Muscle of arm (tissue), 14 donors: ENCODE results near the gene MYL11. TPM values are rescaled to one million over a fixed set of nuclear protein-coding genes. Genes with fewer than 3 reads are reported as not detected.
"Not testable (repeated sequence)": the region's sequence is repeated elsewhere in the genome, so short reads cannot be mapped to it uniquely, and the experiment has no call there.

Experiments
- DNase-seq: peaks from one replicate; pipeline ENCODE4 v3.0.0-alpha.2; 2013
- long read RNA-seq, 11 donors: transcript quantifications; one replicate each; lab custom pipeline, GENCODE V29; 2026
- polyA plus RNA-seq, 12 donors: library from polyadenylated mRNA; unstranded; fragments of 120-200 nt; gene quantifications; one replicate each; pipeline ENCODE4 v1.2.1, GENCODE V29; 2013; ENCODE audit not compliant: insufficient read length in 12 of 12

Gene MYL11, protein sequence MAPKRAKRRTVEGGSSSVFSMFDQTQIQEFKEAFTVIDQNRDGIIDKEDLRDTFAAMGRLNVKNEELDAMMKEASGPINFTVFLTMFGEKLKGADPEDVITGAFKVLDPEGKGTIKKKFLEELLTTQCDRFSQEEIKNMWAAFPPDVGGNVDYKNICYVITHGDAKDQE
- 1,000 to 10,000 TPM; 2,830 to 9,967 (median 7,161) TPM for polyA plus RNA-seq
- long read RNA-seq, donor 1, partial matches to known transcripts = 0 of 1 reads
- long read RNA-seq, donor 1, other reads (novel, unspliced or antisense) = 0 of 1 reads
- long read RNA-seq, donor 2, transcript MYLPF-203 (2 exons, 336 nt) = minor isoform, 105 of 12,572 reads
- long read RNA-seq, donor 2, transcript MYLPF-204 (5 exons, 604 nt) = minor isoform, 5 of 12,572 reads
- long read RNA-seq, donor 2, transcript MYLPF-201 (7 exons, 682 nt) = major isoform, 10,353 of 12,572 reads
- long read RNA-seq, donor 2, partial matches to known transcripts = 1,452 of 12,572 reads
- long read RNA-seq, donor 2, other reads (novel, unspliced or antisense) = 657 of 12,572 reads
- long read RNA-seq, donor 3, transcript MYLPF-203 (2 exons, 336 nt) = minor isoform, 85 of 5,977 reads
- long read RNA-seq, donor 3, transcript MYLPF-201 (7 exons, 682 nt) = major isoform, 4,879 of 5,977 reads
- long read RNA-seq, donor 3, partial matches to known transcripts = 710 of 5,977 reads
- long read RNA-seq, donor 3, other reads (novel, unspliced or antisense) = 300 of 5,977 reads
- long read RNA-seq, donor 4, transcript MYLPF-203 (2 exons, 336 nt) = minor isoform, 73 of 4,484 reads
- long read RNA-seq, donor 4, transcript MYLPF-201 (7 exons, 682 nt) = major isoform, 3,631 of 4,484 reads
- long read RNA-seq, donor 4, partial matches to known transcripts = 541 of 4,484 reads
- long read RNA-seq, donor 4, other reads (novel, unspliced or antisense) = 238 of 4,484 reads
- long read RNA-seq, donor 5, transcript MYLPF-203 (2 exons, 336 nt) = minor isoform, 72 of 16,820 reads
- long read RNA-seq, donor 5, transcript MYLPF-201 (7 exons, 682 nt) = major isoform, 14,261 of 16,820 reads
- long read RNA-seq, donor 5, partial matches to known transcripts = 1,718 of 16,820 reads
- long read RNA-seq, donor 5, other reads (novel, unspliced or antisense) = 766 of 16,820 reads
- long read RNA-seq, donor 6, transcript MYLPF-201 (7 exons, 682 nt) = major isoform, 3,870 of 4,847 reads
- long read RNA-seq, donor 6, transcript MYLPF-203 (2 exons, 336 nt) = minor isoform, 83 of 4,847 reads
- long read RNA-seq, donor 6, partial matches to known transcripts = 637 of 4,847 reads
- long read RNA-seq, donor 6, other reads (novel, unspliced or antisense) = 257 of 4,847 reads
- long read RNA-seq, donor 7, transcript MYLPF-203 (2 exons, 336 nt) = minor isoform, 60 of 5,202 reads
- long read RNA-seq, donor 7, transcript MYLPF-201 (7 exons, 682 nt) = major isoform, 4,384 of 5,202 reads
- long read RNA-seq, donor 7, partial matches to known transcripts = 489 of 5,202 reads
- long read RNA-seq, donor 7, other reads (novel, unspliced or antisense) = 266 of 5,202 reads
- long read RNA-seq, donor 8, transcript MYLPF-201 (7 exons, 682 nt) = major isoform, 11,790 of 14,039 reads
- long read RNA-seq, donor 8, transcript MYLPF-203 (2 exons, 336 nt) = minor isoform, 80 of 14,039 reads
- long read RNA-seq, donor 8, partial matches to known transcripts = 1,518 of 14,039 reads
- long read RNA-seq, donor 8, other reads (novel, unspliced or antisense) = 649 of 14,039 reads
- long read RNA-seq, donor 9, transcript MYLPF-201 (7 exons, 682 nt) = major isoform, 3,423 of 4,292 reads
- long read RNA-seq, donor 9, transcript MYLPF-203 (2 exons, 336 nt) = minor isoform, 48 of 4,292 reads
- long read RNA-seq, donor 9, partial matches to known transcripts = 649 of 4,292 reads
- long read RNA-seq, donor 9, other reads (novel, unspliced or antisense) = 172 of 4,292 reads
- long read RNA-seq, donor 10, transcript MYLPF-201 (7 exons, 682 nt) = major isoform, 11,118 of 12,898 reads
- long read RNA-seq, donor 10, transcript MYLPF-203 (2 exons, 336 nt) = minor isoform, 68 of 12,898 reads
- long read RNA-seq, donor 10, partial matches to known transcripts = 1,446 of 12,898 reads
- long read RNA-seq, donor 10, other reads (novel, unspliced or antisense) = 262 of 12,898 reads
- long read RNA-seq, donor 11, transcript MYLPF-203 (2 exons, 336 nt) = minor isoform, 72 of 8,086 reads
- long read RNA-seq, donor 11, transcript MYLPF-201 (7 exons, 682 nt) = major isoform, 6,785 of 8,086 reads
- long read RNA-seq, donor 11, partial matches to known transcripts = 862 of 8,086 reads
- long read RNA-seq, donor 11, other reads (novel, unspliced or antisense) = 366 of 8,086 reads

DNA sequence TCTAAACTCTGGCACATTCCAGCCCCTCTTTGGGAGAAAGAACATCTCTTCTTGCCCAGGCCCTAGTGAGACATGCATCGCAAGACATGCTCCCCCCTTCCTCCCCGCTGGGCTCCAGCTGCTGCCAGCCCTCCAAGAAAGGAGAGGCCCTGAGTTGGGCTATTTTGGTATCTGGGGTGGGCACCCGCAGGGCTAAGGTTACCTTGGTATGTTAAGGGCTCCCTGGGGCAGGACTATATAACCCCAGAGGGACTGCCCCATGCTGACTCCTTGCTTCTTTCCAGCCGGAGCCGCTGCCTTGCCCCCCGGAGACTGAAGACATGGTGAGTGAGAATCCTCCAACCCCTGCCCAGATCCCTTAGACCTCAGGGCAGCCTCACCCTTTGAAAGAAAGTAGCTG, at the start of gene MYL11:
TSS of gene MYL11 (plus strand) at position 265 of the 400 bp plus-strand sequence. CDS start at position 321, 56 bp downstream.
- DNase-seq = no peak

DNA sequence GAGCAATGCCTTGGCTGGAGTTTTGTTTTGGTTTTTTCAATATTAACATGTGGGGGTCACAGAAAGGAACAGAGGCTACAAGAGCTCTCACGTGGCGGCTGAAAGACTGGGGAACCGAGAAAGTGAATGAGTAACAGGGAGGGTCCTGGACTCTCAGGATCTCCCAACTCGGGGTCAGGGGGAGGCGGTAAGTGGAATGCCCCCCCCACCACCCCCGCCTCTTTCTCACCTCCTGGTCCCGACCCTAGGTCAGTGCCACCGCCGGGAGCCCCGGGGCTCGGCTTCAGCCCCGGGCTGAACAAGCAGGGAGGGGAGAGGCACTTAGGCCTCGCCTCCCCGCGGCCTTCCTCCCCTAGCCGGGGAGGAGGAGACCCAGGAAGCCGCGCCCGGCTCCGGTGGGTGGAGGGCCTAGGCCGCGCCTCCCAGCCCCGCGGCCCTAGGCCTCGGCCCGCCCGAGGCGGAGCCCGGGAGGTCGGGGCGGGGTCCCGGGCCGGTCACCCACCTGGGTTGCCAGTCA, 40.1 kb upstream of the MYL11 start:
- DNase-seq = peak; percentile 74

DNA sequence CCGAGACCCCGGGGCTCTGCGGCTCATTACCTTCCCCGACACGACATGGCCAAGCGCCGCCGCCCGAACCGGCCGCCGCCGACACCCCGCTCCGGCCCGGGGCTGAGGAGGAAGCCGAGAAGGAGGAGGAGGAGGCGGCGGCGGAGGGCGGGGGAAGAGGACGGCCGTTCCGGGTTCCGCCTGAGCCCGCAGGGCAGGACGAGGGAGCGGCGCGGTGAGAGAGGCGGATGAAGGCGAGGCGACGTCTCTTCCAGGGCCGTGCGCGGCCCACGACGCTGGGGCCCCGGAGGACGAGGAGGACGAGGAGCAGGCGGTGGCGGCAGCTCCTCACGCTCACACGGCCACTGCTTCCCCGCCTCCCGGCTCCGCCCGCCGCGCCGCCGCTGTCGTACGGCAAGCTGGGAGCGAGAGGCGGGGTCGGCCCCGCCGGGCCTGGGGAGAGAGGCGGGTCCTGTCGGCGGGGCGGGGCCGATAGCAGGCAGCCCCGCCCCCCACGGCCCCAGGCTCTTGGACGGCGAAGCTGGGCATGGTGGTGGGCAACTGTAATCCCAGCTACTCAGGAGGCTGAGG, 39.5 kb upstream of the MYL11 start:
- peak; percentile 69 for DNase-seq

DNA sequence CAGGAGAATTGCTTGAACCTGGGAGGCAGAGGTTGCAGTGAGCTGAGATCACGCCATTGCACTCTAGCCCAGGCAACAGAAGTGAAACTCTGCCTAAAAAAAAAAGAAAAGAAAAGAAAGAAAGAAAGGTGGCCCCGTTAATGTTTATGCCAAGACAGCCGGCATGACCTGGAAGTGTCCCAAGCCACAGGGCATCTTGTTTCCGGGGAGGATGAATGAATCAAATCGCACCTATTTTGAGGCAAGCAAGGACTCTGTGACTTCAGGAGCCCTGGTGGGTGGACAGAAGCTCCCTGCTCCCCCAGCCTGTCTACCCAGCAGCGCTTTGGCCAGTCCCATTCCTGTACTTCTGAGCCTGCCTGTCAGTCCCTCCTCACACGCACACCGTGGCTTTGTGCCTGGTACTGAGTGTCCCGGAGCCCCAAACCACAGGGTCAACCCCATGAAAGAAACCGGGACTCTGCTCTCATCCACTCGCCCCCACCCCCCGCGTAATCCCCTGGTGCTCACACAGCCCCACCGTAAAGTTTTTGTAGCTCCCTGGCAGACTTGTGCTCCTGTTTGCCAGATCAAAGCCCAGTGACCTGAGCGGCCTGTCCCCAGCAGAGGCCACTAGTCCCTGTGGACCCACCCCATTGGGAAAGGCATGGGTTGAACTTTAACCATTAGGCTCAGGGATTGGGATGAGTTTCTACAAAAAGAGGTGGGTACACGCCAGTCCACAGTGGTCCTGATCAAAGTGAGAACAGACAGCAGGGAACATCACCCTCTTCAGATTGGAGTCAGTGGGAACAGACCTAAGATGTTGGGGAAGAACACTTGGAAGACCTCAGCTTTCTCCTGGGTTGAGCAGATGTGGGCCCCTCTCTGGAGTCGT, 38.8 kb upstream of the MYL11 start:
- DNase-seq = no peak

DNA sequence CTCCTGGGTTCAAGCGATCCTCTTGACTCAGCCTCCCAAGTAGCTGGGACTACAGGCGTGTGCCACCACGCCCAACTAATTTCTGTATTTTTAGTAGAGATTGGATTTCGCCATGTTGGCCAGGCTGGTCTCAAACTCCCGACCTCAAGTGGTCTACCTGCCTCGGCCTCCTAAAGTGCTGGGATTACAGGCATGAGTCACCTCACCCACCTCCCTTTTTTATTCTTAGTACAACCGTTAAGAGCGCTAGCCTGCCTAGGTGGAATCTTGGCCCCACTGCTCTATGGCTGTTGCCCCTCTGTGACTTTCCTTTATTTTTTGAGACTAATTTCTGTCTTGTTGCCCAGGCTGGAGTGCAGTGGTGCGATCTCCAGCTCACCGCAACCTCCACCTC, 36.6 kb upstream of the MYL11 start:
- DNase-seq = not testable (repeated sequence)

DNA sequence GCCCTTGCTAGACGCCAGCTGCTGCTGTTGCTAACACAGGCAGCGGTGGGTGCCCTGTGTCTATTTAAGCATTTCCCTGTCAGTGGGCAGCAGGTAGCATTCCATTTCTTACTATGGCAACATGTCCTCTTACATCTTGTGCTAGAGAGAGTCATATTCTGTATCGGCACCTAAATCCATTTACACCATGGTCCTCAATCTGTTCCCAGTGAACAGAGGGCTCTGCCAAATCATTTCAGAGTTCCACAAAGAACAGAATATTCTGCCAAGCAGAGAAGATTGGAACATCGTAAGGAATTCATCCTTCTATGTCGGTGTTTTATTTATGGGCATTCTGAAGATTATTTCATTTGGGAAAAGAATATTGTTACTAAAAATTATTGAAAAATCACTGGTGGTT, 35.9 kb upstream of the MYL11 start:
- DNase-seq = not testable (repeated sequence)

DNA sequence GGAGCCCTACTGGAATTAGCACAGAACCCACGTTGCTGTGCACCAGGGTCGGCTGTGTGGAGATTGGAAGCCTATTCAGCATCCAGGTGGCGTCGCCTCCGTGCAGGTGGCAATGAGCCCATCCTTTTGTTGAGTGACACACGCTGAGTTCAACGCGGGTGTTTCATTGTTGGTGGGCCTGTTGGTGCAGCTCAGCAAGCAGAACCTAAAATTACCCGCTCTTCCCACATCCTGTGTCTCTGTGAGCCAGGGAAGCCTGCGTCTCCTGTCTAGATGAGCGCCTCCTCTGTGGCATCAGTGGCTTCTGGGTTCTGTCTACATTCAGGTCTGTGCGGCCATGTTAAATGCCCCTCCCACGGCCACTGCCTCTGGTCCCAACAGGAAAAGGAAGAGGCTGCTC, 34.0 kb upstream of the MYL11 start:
- no peak for DNase-seq

DNA sequence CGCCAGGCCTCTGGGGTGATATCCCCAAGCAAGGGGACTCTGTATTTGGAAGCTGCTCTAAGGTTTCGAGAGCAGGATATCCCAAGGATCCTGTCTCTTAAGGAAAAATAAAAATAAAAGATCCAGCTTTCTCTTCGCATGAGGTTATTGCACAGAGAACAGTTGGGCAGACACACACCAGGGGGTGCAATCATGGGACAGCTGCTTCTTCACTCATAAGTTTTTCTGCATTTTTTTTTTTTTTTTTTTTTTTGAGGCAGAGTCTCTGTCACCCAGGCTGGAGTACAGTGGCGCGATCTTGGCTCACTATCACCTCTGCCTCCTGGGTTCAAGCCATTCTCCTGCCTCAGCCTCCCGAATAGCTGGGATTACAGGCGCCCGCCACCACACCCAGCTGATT, 32.6 kb upstream of the MYL11 start:
- DNase-seq = not testable (repeated sequence)

DNA sequence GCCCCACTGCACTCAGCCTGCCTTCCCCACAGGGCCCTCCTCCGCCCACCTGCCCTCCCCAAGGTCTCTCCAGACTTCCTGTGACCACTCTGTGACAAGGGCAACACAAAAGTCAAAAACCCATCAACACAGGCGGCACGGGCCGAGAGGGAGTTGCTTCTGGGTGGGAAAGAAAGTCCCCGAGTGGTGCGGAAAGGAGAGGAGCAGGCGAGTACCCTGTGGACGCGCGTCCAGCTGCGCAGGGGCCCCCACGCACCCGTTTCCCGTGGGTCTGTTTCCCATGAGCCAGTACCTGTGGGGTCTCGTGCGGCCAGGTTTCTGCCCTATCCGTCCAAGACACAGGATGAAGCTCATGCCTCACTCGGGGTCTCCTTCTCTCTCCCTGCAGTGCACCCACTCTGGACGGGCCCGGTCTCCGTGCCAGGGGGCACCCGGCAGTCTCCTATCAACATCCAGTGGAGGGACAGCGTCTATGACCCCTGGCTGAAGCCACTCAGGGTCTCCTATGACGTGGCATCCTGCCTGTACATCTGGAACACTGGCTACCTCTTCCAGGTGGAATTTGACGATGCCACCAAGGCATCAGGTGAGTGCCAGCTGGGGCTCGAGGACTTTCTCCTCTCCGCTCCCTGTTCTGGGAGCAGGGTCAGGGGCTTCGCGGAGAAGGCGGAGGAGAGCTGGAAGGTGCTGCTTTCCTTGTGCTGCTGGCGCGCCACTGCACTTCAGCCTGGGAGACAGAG, 31.7 kb upstream of the MYL11 start:
- DNase-seq = no peak

DNA sequence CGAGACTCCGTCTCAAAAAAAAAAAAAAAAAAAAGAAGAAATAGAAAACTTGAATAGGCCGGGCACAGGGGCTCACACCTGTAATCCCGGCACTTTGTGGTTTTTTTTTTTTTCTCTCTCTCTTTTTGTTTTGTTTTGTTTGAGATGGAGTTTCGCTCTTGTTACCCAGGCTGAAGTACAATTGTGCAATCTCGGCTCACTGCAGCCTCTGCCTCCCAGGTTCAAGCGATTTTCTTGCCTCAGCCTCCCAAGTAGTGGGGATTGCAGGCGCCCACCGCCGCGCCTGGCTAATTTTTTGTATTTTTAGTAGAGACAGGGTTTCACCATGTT, 31.1 kb upstream of the MYL11 start:
- not testable (repeated sequence) for DNase-seq

DNA sequence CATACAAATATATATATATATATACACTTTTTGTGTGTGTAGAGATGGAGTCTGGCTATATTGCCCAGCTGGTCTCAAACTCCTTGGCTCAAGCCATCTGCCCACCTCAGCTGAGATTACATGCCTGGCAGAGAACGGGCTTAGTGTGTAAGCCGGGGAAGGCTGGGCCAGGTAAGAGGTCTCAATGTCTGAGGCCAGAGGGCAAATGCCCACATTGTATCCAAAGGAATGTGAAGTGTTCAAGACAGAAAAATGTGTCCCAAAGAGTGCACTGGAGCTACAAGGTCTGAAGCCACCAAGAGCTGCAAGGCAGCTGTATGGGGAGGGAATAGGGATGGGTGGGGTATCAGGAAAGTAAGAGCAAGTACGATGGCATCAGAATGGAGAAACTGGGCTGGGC, 28.3 kb upstream of the MYL11 start:
- no peak for DNase-seq

DNA sequence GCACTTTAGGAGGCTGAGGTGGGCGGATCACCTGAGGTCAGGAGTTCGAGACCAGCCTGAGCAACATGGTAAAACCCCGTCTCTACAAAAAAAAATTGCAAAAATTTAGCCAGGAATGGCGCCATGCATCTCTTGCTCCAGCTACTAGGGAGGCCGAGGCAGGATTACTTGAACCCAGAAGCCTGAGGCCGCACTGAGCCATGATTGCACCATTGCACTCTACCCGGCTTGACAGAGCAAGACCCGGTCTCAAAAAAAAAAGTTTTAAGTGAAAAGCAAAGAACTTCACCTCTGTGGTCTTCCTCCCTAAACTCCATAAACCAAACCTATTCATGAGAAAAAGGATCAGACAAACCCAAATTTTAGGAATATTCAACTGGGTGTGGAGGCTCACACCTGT, 26.5 kb upstream of the MYL11 start:
- no peak for DNase-seq

DNA sequence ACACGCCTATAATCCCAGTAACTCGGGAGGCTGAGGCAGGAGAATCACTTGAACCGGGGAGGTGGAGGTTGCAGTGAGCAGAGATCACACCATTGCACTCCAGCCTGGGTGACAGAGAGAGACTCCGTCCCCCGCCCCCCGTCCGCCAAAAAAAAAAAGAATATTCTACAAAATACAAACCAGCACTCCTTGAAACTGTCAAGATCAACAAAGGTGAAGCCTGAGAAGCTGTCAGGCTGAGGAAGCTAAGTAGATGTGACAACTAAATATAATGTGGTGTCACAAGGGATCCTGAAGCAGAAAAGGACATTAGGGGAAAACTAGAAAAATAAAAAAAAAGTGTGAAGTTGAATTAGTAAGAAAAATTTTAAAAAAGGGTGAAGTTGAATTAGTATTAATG, 25.7 kb upstream of the MYL11 start:
- no peak for DNase-seq

DNA sequence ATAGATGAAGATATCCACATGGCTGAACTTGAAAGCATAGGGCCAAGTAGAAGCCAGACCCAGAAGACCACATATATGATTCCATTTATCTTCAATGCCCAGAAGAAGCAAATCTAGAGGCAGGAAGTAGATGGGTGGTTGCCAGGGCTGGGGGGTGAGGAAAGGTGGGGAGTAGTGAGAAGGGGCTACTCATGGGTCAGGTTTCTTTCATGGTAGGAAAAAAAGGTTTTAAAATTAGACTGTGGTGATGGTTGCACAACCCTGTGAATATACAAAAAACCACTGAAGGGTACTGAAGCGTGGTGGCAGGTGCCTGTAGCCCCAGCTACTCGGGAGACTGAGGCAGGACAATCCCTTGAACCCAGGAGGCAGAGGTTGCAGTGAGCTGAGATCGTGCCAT, 24.9 kb upstream of the MYL11 start:
- no peak for DNase-seq

DNA sequence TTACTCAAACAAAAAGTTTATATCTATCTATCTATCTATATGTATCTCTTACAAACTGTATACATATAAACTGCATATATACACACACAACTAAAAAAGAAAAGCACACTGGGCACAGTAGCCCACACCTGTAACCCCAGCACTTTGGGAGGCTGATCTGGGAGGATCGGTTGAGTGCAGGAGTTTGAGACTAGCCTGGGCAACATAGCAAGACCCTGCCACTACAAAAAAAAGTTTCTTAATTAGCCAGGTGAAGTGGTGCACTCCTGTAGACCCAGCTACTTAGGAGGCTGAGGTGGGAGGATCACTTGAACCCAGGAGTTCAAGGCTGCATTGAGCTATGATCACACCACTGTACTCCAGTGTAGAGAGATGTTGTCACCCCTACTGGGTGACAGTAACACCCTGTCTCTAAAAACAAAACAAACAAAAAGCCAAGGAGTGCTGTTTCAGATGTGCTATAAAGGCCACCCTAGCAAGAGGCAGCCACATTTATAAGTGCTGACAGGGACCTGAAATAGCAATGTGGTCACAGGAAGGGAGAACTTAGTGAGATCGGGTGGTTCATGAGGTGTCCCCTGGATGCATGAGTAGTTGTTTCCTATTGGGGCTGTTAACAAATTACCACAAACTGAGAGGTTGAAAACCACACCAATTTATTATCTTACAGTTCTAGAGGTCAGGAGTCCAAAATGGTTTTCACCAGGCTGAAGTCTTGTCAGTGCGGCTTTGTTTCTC, 24.3 kb upstream of the MYL11 start:
- DNase-seq = no peak

DNA sequence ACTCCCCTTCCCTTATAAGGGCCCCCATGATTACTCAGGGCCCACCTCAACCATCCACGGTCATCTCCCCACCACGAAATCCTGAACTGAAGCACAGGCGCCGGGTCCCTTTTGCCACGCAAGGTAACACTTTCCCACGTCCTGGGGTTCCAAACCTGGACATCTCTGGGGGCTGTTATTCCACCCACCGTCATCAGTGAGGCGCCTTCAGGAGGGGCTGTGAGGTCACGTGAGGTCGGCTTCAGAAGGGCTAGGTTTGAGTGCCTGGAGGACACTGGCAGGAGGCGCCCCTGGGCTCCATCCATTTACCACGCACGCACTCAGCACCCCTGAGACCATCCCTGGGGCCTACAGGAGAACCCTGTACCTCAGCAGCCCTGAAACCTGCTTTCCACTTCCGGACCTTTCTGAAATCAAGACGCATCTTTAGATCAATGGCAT, 23.6 kb upstream of the MYL11 start:
- DNase-seq = no peak
